G401 (cell line): ENCODE data around the gene SF3B4. TPM values are rescaled to one million over a fixed set of nuclear protein-coding genes. Genes with fewer than 3 reads are reported as not detected.

Source experiments
- total RNA-seq: library from RNA; depleted of rRNA; stranded (reverse); fragments of >200 nt; shearing (Covaris generic); gene quantifications from 2 replicates; pipeline ENCODE4 v1.2.3, GENCODE V29; 2014; rRNA removed

The SF3B4 gene
- total RNA-seq, 1 experiment from 2014 or later, result 23.3 TPM

Other genes starting within 250 kb of the SF3B4 start
- gene FCGR1A, start 145.1 kb downstream of the SF3B4 start, total RNA-seq, result not detected in 2 replicates
- gene BOLA1, start 28.2 kb downstream of the SF3B4 start, total RNA-seq, result 2.0 TPM in 1 of 2 replicates, not detected in the other
- gene SV2A, start 10.0 kb downstream of the SF3B4 start, total RNA-seq, result 26.9 and 36.8 TPM in 2 replicates
- 7.8 and 8.4 TPM in 2 replicates for gene MTMR11, start 9.1 kb upstream of the SF3B4 start, total RNA-seq
- 6.0 and 11.9 TPM in 2 replicates for gene OTUD7B, start 82.9 kb upstream of the SF3B4 start, total RNA-seq
- gene VPS45, start 140.0 kb upstream of the SF3B4 start, total RNA-seq, result 35.3 and 43.2 TPM in 2 replicates
- gene PLEKHO1, start 222.1 kb upstream of the SF3B4 start, total RNA-seq, result 42.9 and 45.6 TPM in 2 replicates